K562 (cell line): ENCODE measurements around the gene PDLIM7. TPM values are rescaled to one million over a fixed set of nuclear protein-coding genes. Genes with fewer than 3 reads are reported as not detected.

ENCODE experiments used
- BRCA1 ChIP-seq, 2 experiments: fragments of 450-650 bp in 1 of 2; sonication (generic) in 1 of 2; formaldehyde crosslinking in 1 of 2; IDR thresholded peaks; 2 replicates each; pipeline versions ENCODE4 v1.5.0 to v1.6.1; 2017 to 2020; ENCODE audit warnings: mild to moderate bottlenecking in 1 of 2, missing genetic modification reagents in 1 of 2
- FOXP1 ChIP-seq: sonication (generic); formaldehyde crosslinking; IDR thresholded peaks from 2 replicates; pipeline ENCODE4 v1.8.0; 2022; ENCODE audit warnings: mild to moderate bottlenecking, missing genetic modification reagents
- GTF2E2 ChIP-seq: fragments of 200-800 bp; sonication (Bioruptor generic); IDR thresholded peaks from 2 replicates; pipeline ENCODE4 v1.6.1; 2016; ENCODE audit warnings: missing genetic modification characterization, missing compliant biosample characterization
- KLF16 ChIP-seq: IDR thresholded peaks from 2 replicates; pipeline ENCODE4 v1.6.1; 2016; ENCODE audit warnings: antibody characterized with exemption
- MCM5 ChIP-seq: fragments of 450-650 bp; IDR thresholded peaks from 2 replicates; pipeline ENCODE4 v1.6.1; 2016; ENCODE audit warnings: low read depth
- NBN ChIP-seq: fragments of 450-650 bp; IDR thresholded peaks from 2 replicates; pipeline ENCODE4 v1.6.1; 2016; ENCODE audit warnings: low read depth, mild to moderate bottlenecking
- POU5F1 ChIP-seq: fragments of 150-350 bp; IDR thresholded peaks from 2 replicates; pipeline ENCODE4 v1.6.1; 2014; ENCODE audit warnings: borderline replicate concordance, low read length, low read depth, mild to moderate bottlenecking; ENCODE audit not compliant: partially characterized antibody
- RBM34 ChIP-seq: fragments of 200-400 bp; formaldehyde crosslinking; IDR thresholded peaks from 2 replicates; pipeline ENCODE4 v1.6.1; 2018; ENCODE audit warnings: low read length, borderline replicate concordance; ENCODE audit not compliant: insufficient read depth
- RUNX1 ChIP-seq: sonication (generic); IDR thresholded peaks from 2 replicates; pipeline ENCODE4 v1.6.1; 2016; ENCODE audit warnings: antibody characterized with exemption, low read depth
- STAT5A ChIP-seq: IDR thresholded peaks from 2 replicates; pipeline ENCODE4 v1.6.1; 2012; ENCODE audit warnings: low read length, inconsistent platforms, borderline replicate concordance
- TOE1 ChIP-seq, 2 experiments: fragments of 450-650 bp in 1 of 2; sonication (generic) in 1 of 2; formaldehyde crosslinking in 1 of 2; IDR thresholded peaks; 2 replicates each; pipeline versions ENCODE4 v1.7.1 to v1.8.0; 2016 to 2022; ENCODE audit warnings: borderline replicate concordance in 2 of 2, mild to moderate bottlenecking in 2 of 2, antibody characterized with exemption in 1 of 2, inconsistent platforms in 1 of 2, low read depth in 1 of 2, missing genetic modification reagents in 1 of 2, moderate library complexity in 1 of 2
- XRCC3 ChIP-seq: fragments of 450-650 bp; IDR thresholded peaks from 2 replicates; pipeline ENCODE4 v1.6.1; 2017; ENCODE audit warnings: mild to moderate bottlenecking, moderate library complexity
- ZEB2 ChIP-seq: fragments of 450-650 bp; IDR thresholded peaks from 2 replicates; pipeline ENCODE4 v1.6.1; 2016
- ZKSCAN8 ChIP-seq: fragments of 200-800 bp; sonication (Bioruptor generic); IDR thresholded peaks from 2 replicates; pipeline ENCODE4 v1.6.1; 2016; ENCODE audit warnings: missing genetic modification characterization, missing compliant biosample characterization
- ZNF445 ChIP-seq: fragments of 250-450 bp; sonication (Bioruptor Pico); IDR thresholded peaks from 2 replicates; pipeline ENCODE4 v1.4.0; 2020; ENCODE audit warnings: low read depth, mild to moderate bottlenecking, moderate library complexity
- ZNF507 ChIP-seq: conservative IDR thresholded peaks from 2 replicates; pipeline ENCODE4 v1.6.1; 2017; ENCODE audit warnings: missing genetic modification characterization, missing compliant biosample characterization
- polyA plus RNA-seq, 8 experiments: library from polyadenylated mRNA; depleted of rRNA in 4 of 8; stranded (reverse) in 5 of 8; unstranded in 3 of 8; fragments of >200 nt; fragmentation: Nextera tagmentation in 2 of 8; fragmentation: Illumina TruSeq in 1 of 8; extraction: Ambion mirVana in 2 of 8; extraction: Trizol in 1 of 8; gene quantifications; 2 replicates each; pipeline versions ENCODE4 v1.2.1 to v1.2.3, GENCODE V29; 2011 to 2014; ENCODE audit warnings: inconsistent platforms in 1 of 8, missing spikeins in 1 of 8
- total RNA-seq, 7 experiments: library from RNA; depleted of rRNA in 6 of 7; stranded (reverse); fragments of >200 nt in 6 of 7; fragmentation: Illumina TruSeq in 2 of 7; extraction: Trizol in 2 of 7; gene quantifications; 2 replicates each; pipeline versions ENCODE4 v1.2.1 to v1.2.3, GENCODE V29; 2011 to 2021; ENCODE audit warnings: low replicate concordance in 1 of 7
- TF ChIP-seq, protein P1 (sequence below): fragments of 250-450 bp; sonication (Bioruptor Pico); IDR thresholded peaks from 2 replicates; pipeline ENCODE4 v1.9.0; 2021; ENCODE audit warnings: mild to moderate bottlenecking, inconsistent platforms
- TF ChIP-seq, protein P2 (sequence below): sonication (generic); formaldehyde crosslinking; IDR thresholded peaks from 2 replicates; pipeline ENCODE4 v1.8.0; 2023; ENCODE audit warnings: missing genetic modification reagents, mild to moderate bottlenecking, borderline replicate concordance
- TF ChIP-seq, protein P3 (sequence below): fragments of 200-800 bp; sonication (Bioruptor generic); IDR thresholded peaks from 2 replicates; pipeline ENCODE4 v1.6.1; 2017; ENCODE audit warnings: missing genetic modification characterization, missing compliant biosample characterization

Gene PDLIM7
- total and polyA plus RNA-seq, 9 of the 15 experiments (the other 6 are each of a cell fraction or from before 2014, with no cell fraction given) = 2.1 to 124 (median 32.6) TPM

DNA sequence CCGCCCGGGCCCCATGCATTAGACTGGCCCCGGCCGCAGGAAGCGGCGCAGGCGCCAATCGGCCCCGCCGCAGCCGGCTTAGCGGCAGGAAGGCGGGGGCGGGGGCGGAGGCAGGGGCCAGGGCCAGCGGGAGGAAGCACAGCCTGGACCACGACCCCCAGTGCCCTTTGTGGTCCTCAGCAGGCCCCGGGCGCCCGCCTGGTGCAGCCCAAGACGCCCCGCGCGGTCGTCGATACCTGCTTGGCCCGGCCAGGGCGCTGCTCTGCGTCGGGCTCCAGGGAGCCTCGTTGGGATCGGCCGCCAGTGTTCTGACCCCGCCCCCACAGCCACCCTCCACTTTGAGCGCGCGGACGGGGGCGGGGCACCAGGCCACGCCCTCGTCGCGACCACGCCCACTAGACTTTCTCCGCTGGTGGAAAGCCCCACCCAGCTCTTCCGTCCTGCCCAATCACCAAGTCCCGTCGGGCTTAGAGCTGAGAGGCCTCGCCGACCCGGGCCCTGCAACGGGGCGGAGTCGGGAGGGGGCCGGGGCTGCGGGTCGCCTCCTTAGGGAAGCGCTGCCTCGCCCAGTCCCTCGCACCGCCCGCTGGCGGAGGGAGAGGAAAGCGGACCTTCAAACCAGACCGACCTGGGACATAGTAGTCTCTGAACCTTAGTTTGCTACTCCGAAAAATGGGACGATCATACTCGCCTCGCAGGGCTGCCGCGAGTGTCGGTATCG, at the start of gene PDLIM7 (continued):
- TF ChIP-seq BRCA1 (IDR thresholded peaks at IDR 0.05) = no peak
- no peak for TF ChIP-seq BRCA1 (CRISPR knock-in tag; IDR thresholded peaks at IDR 0.05)
- TF ChIP-seq RBM34 = peak; percentile 85; the same call in 1 of the 2 replicates
- no peak for TF ChIP-seq MCM5
- TF ChIP-seq ZNF445 = no peak
- TF ChIP-seq POU5F1 = no peak
- no peak for TF ChIP-seq RUNX1
- no peak for TF ChIP-seq KLF16
- TF ChIP-seq, protein P1, sequence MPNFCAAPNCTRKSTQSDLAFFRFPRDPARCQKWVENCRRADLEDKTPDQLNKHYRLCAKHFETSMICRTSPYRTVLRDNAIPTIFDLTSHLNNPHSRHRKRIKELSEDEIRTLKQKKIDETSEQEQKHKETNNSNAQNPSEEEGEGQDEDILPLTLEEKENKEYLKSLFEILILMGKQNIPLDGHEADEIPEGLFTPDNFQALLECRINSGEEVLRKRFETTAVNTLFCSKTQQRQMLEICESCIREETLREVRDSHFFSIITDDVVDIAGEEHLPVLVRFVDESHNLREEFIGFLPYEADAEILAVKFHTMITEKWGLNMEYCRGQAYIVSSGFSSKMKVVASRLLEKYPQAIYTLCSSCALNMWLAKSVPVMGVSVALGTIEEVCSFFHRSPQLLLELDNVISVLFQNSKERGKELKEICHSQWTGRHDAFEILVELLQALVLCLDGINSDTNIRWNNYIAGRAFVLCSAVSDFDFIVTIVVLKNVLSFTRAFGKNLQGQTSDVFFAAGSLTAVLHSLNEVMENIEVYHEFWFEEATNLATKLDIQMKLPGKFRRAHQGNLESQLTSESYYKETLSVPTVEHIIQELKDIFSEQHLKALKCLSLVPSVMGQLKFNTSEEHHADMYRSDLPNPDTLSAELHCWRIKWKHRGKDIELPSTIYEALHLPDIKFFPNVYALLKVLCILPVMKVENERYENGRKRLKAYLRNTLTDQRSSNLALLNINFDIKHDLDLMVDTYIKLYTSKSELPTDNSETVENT = peak; percentile 28
- no peak for TF ChIP-seq ZNF507 (tag)
- TF ChIP-seq, protein P2, sequence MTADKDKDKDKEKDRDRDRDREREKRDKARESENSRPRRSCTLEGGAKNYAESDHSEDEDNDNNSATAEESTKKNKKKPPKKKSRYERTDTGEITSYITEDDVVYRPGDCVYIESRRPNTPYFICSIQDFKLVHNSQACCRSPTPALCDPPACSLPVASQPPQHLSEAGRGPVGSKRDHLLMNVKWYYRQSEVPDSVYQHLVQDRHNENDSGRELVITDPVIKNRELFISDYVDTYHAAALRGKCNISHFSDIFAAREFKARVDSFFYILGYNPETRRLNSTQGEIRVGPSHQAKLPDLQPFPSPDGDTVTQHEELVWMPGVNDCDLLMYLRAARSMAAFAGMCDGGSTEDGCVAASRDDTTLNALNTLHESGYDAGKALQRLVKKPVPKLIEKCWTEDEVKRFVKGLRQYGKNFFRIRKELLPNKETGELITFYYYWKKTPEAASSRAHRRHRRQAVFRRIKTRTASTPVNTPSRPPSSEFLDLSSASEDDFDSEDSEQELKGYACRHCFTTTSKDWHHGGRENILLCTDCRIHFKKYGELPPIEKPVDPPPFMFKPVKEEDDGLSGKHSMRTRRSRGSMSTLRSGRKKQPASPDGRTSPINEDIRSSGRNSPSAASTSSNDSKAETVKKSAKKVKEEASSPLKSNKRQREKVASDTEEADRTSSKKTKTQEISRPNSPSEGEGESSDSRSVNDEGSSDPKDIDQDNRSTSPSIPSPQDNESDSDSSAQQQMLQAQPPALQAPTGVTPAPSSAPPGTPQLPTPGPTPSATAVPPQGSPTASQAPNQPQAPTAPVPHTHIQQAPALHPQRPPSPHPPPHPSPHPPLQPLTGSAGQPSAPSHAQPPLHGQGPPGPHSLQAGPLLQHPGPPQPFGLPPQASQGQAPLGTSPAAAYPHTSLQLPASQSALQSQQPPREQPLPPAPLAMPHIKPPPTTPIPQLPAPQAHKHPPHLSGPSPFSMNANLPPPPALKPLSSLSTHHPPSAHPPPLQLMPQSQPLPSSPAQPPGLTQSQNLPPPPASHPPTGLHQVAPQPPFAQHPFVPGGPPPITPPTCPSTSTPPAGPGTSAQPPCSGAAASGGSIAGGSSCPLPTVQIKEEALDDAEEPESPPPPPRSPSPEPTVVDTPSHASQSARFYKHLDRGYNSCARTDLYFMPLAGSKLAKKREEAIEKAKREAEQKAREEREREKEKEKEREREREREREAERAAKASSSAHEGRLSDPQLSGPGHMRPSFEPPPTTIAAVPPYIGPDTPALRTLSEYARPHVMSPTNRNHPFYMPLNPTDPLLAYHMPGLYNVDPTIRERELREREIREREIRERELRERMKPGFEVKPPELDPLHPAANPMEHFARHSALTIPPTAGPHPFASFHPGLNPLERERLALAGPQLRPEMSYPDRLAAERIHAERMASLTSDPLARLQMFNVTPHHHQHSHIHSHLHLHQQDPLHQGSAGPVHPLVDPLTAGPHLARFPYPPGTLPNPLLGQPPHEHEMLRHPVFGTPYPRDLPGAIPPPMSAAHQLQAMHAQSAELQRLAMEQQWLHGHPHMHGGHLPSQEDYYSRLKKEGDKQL (CRISPR knock-in tag) = no peak
- TF ChIP-seq NBN = peak; percentile 30; the same call in 1 of the 2 replicates
- TF ChIP-seq, protein P3, sequence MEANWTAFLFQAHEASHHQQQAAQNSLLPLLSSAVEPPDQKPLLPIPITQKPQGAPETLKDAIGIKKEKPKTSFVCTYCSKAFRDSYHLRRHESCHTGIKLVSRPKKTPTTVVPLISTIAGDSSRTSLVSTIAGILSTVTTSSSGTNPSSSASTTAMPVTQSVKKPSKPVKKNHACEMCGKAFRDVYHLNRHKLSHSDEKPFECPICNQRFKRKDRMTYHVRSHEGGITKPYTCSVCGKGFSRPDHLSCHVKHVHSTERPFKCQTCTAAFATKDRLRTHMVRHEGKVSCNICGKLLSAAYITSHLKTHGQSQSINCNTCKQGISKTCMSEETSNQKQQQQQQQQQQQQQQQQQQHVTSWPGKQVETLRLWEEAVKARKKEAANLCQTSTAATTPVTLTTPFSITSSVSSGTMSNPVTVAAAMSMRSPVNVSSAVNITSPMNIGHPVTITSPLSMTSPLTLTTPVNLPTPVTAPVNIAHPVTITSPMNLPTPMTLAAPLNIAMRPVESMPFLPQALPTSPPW (CRISPR knock-in tag) = peak; percentile 75
- peak; percentile 75 for TF ChIP-seq TOE1 (IDR thresholded peaks at IDR 0.05; ENCODE audit: borderline replicate concordance)
- TF ChIP-seq TOE1 (CRISPR knock-in tag; IDR thresholded peaks at IDR 0.05; ENCODE audit: borderline replicate concordance, low read depth) = no peak
- TF ChIP-seq GTF2E2 (tag) = peak; percentile 94
- TF ChIP-seq STAT5A = no peak
- TF ChIP-seq XRCC3 = no peak
- no peak for TF ChIP-seq ZEB2
- TF ChIP-seq FOXP1 (CRISPR knock-in tag) = 0 out of 2 replicates have a peak, but pooled peaks have one; percentile 77
- no peak for TF ChIP-seq ZKSCAN8 (CRISPR knock-in tag)
